Stimulated activated effector memory CD8-positive, alpha-beta T cell treated with anti-CD3 and anti-CD28 coated beads, Interleukin-12 subunit alpha, Interleukin-12 subunit beta, amount 100 ng/mL, for 72 hours (primary cell): ENCODE measurements around the gene NBPF3.

ENCODE experiments used
- ATAC-seq: fragments of 150-1000 bp; cut with Tn5 transposase; 2 replicates; pipeline ENCODE4 v1.10.0; 2021
- DNase-seq, 2 donors: peaks; one replicate each; pipeline ENCODE4 v3.0.0; 2021 to 2022; ENCODE audit warnings: low spot score in 2 of 2
- H3K27ac Mint-ChIP-seq: one replicate; pipeline ENCODE4 v1.8.0; 2022; ENCODE audit warnings: mild to moderate bottlenecking, mixed read lengths
- H3K36me3 Mint-ChIP-seq: one replicate; pipeline ENCODE4 v1.8.0; 2022; ENCODE audit warnings: mild to moderate bottlenecking, mixed read lengths
- H3K4me1 Mint-ChIP-seq: one replicate; pipeline ENCODE4 v1.8.0; 2022; ENCODE audit warnings: mixed read lengths
- H3K4me3 Mint-ChIP-seq: one replicate; pipeline ENCODE4 v1.8.0; 2022; ENCODE audit warnings: mild to moderate bottlenecking, mixed read lengths
- H3K9me3 Mint-ChIP-seq: one replicate; pipeline ENCODE4 v1.8.0; 2022; ENCODE audit warnings: mixed read lengths

NBPF3 gene

DNA sequence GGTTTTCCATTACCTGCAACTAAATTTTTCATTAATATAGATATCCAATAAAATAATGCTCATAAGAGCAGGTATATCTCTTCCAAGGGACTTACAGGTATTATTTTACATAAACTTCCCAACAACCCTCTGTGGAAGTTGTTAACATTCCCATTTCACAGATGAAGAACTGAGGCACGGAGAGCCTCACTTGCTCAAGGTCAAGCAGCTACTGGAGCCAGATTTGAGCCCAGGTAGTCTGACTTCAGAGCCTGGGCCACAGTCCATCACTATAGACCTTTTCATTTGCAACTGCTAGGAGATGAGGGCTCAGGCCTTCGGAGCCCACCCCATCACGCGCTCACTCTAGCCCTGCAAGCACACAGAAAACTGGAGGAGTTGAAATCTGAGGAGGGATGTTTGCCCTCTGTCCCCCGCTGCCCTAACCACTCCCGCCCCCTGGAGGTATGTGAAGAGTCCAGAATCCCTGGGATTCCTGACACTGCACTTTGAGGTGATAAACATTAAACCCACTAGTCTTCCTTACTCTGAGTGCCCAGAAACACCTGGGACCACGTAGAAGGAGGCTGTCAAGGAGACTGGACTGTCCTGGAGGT is 57.6 kb downstream of the NBPF3 start:
- Mint-ChIP-seq H3K4me1 (no peaks in the 10 kb centered on the region), H3K36me3 (no peaks in the 10 kb centered on the region), H3K4me3 (no peak overlapping the region), H3K9me3 (no peaks in the 10 kb centered on the region), H3K27ac (no peak overlapping the region)
- ATAC-seq (no peak), DNase-seq (no peak)

DNA sequence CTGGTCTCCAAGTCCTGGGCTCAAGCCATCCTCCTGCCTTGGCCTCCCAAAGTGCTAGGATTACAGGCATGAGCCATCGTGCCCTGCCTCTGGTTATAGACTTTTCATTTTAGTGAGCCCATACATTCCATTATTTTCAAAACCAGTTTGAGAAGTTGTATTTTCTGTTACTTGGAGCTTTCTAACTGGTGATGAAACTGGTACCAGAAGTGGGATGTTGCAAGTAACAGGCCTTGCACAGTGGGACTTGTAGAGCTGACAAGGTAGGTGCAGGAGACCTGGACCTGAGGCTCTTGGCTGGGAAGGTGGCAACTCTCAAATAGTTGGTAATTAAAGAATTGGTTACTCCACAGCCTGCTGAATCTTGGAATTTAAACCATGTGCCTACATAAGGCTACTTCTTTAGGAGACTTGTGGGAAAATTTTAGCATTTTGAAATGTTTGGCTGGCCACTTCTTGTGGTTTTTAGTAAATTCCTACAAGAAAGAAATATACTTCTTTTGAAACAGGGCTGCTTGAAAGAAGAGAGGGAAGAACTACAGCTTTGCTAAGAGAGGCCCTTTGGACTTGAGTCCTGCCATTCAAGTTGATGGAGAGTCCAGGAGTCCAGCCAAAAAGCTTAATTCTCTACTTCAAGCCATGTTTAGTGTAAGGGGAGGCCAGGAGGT is 59.5 kb downstream of the NBPF3 start:
- Mint-ChIP-seq H3K9me3 (no peaks in the 10 kb centered on the region), H3K36me3 (no peaks in the 10 kb centered on the region), H3K4me3 (no peak overlapping the region), H3K27ac (no peak overlapping the region), H3K4me1 (no peaks in the 10 kb centered on the region)
- ATAC-seq (no peak), DNase-seq (no peak)

DNA sequence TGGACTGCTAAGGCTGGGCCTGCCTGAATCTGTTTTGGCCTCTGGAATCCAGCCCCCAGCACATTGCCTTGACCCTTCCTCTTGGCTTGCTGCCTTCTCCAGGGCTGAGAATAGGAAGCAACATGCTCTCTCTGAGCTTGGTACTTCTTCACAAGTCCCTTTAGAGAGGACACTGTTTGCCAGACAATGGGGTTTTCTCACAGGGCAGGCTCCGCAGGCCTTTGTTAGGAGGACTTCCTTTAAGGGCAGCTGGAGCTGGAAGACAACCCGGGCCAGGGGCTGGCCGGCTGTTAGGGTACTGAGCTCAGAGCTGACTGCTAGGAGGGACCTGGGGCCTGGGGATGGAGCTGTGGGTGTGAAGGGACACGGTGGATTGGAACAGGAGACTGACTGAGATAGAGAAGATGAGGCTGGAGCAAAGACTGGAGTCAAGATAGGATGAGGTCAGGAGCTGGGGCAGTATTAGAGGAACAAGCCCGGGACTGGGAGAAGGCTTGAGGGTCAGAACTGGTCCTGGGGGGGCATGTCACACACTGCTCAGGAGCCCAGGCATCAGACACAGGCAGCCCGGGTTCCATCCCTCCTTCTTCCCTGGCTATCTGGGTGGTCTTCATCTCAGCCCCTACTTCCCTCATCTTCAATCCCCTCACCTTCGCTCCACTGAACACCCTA is 63.9 kb downstream of the NBPF3 start:
- Mint-ChIP-seq H3K9me3 (no peaks in the 10 kb centered on the region), H3K27ac (no peak overlapping the region), H3K4me1 (peaks cover 4% of the 10 kb centered on the region), H3K36me3 (no peaks in the 10 kb centered on the region), H3K4me3 (no peak overlapping the region)
- ATAC-seq = no peak
- no peak for DNase-seq

DNA sequence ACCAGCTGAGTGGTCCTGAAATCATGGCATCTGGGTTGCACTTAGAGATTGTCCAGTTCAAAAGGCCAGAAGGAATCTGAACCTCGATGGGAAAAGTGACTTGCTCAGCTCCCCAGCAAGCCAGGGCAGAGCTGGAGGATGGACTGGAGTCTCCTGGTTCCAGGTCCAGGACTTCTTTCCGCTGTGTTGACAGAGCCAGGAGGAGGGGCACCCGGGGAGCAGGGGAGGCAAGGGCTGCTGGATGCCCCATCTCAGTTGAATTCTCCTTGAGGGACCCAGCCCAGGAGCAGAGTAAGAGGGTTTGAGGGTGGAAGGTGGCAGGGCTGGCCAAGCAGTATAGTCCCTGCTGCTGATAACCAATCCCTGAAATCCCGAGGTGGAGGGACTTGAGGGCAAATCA is 66.9 kb downstream of the NBPF3 start:
- Mint-ChIP-seq H3K9me3 (no peaks in the 10 kb centered on the region), H3K4me3 (no peak overlapping the region), H3K27ac (no peak overlapping the region), H3K36me3 (no peaks in the 10 kb centered on the region), H3K4me1 (peaks cover 7% of the 10 kb centered on the region)
- no peak for DNase-seq
- ATAC-seq = no peak

DNA sequence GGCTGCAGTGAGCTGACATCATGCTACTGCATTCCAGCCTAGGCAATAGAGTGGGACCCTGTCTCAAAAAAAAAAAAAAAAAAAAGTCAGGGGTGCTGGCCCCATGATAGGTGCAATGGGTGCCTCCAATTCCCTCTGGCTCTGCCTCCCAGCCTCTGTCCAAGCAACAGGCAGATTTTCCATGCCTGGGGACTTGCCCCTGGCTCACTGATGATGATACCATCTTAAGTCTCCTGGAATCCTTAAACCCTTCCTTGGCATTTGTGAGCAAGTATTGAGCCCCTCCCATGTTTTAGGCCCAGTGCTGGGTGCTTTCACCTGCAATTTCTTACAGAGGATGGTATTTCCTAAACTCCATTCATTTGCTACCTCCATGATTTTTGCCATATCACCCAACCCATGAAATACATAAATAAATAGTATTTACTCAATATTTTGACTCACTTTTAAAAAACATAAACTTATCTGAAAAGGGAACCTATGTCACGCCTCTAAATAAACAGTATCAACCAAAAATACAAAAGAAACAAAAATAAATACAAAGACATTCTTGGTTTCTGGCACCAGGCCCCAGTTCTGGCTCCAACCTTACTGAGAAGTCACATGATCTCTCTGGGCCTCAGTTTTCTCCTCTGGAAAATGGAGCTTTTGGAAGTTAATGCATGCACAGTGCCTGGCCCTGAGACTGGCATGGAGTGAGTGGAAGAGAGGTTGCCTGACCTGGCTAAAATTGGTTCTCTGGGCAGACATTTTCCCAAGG is 67.8 kb downstream of the NBPF3 start:
- ATAC-seq = no peak
- Mint-ChIP-seq H3K4me1 (peaks cover 7% of the 10 kb centered on the region), H3K4me3 (no peak overlapping the region)

DNA sequence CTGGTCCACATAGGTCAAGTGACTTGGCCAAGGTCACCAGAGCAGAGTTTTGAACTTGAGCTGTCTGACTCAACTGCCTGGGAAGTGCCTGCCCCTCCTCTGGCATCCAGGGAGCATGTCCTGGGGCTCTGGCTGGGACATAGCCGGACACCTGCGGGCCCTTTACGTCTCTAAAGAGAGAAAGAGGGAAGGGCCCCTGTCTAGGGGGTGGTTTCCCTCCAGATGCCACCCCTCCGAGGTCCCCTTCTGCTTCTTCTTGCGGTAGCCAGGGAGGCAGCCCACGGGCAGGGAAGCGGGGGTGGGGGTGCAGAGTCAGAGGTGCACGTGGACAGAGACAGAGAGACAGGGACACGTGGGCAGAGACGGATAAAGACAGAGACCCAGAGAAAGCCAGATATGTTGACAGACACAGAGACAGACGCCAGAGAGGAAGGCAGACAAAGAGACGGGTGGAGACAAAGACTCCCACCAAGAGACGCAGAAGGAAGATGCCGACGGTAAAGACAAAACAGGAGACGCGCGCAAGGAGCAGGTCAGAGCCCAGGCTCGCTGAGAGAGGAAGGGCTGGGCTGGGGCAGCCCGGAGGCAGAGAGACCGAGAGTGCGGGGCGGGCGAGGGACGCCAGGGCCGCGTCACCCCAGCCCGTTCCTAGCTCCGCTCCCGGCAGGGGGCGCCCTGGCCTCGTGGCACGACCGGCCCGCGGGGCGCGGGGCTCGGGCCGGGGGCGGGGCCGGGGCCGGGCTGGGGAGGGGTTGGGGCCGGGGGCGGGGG is 68.8 kb downstream of the NBPF3 start:
- peak; percentile 92 for ATAC-seq
- peak; percentile 69 to 82 for DNase-seq
- no peaks in the 10 kb centered on the region for H3K36me3 Mint-ChIP-seq
- no peaks in the 10 kb centered on the region for H3K9me3 Mint-ChIP-seq
- H3K27ac Mint-ChIP-seq = no peak overlapping the region
- peaks cover 7% of the 10 kb centered on the region for H3K4me1 Mint-ChIP-seq
- H3K4me3 Mint-ChIP-seq = peak overlapping the region; percentile 60

More for the DNA sequence above, 67.8 kb downstream of the NBPF3 start:
- no peak for DNase-seq
- Mint-ChIP-seq H3K27ac (no peak overlapping the region), H3K36me3 (no peaks in the 10 kb centered on the region), H3K9me3 (no peaks in the 10 kb centered on the region)

DNA sequence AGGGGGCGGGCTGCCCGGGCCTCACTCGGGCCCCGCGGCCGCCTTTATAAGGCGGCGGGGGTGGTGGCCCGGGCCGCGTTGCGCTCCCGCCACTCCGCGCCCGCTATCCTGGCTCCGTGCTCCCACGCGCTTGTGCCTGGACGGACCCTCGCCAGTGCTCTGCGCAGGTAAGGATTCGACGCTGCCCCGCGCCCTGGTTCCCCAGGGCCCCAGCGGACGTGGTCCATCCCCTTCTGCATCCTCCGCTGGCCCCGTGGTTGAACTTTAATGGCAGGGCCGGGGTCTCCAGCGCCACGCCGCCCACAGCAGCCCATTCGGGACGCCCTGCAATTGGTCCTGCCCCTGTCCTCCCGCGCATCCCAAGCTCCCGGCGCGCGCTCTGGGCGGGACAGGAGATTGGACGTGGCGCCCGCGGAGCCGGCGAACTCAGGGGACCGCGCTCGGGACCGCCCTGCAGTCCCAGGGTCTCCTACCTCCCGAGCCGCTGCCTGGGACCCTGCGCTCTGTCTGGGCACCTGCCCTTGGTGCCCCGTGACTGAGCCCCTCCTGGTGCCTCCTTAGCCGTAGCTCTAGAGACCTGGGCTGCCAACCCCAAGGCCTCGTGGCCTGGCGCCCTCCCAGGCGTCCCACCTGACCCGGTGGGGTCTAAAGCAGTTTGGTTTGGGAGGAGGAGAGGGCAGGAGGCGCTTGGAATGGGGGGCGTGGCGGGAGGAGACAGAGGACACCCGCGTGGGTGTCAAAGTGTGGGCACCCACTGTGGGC is 69.6 kb downstream of the NBPF3 start, which contains the start of gene ALPL:
ALPL (plus strand) TSS at position 73 of the 762 bp plus-strand sequence. CDS start 44,659 bp downstream, outside the sequence.
- DNase-seq (no peak), ATAC-seq (peak; percentile 39)
- H3K4me1 Mint-ChIP-seq = peaks cover 14% of the 10 kb centered on the region
- H3K9me3 Mint-ChIP-seq = no peaks in the 10 kb centered on the region
- peak within 1 kb of the TSS; percentile 60 for H3K4me3 Mint-ChIP-seq
- no peaks in the 10 kb centered on the region for H3K36me3 Mint-ChIP-seq
- H3K27ac Mint-ChIP-seq = no peak within 1 kb of the TSS

DNA sequence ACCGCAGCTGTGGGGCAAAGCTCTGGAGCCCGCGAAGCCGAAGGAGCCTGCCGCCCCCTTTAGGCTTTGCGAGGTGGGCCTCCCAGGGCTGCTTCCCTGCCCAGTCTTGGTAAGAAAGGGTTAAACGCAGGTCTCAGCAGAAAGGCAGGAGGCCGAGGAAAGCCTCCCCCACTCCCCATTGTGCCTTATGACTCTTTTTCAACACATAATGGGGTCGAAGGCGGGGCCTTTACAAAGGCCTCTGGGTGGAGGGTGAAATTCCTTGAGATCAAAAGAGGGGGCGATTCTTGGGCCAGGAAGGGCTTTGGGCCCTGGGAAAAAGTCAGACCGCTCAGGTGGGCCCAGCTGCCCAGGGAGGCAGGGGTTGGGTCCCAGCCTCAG is 70.2 kb downstream of the NBPF3 start:
- Mint-ChIP-seq H3K4me1 (peaks cover 15% of the 10 kb centered on the region), H3K9me3 (no peaks in the 10 kb centered on the region), H3K4me3 (no peak overlapping the region), H3K36me3 (no peaks in the 10 kb centered on the region), H3K27ac (no peak overlapping the region)
- no peak for DNase-seq
- ATAC-seq = no peak

DNA sequence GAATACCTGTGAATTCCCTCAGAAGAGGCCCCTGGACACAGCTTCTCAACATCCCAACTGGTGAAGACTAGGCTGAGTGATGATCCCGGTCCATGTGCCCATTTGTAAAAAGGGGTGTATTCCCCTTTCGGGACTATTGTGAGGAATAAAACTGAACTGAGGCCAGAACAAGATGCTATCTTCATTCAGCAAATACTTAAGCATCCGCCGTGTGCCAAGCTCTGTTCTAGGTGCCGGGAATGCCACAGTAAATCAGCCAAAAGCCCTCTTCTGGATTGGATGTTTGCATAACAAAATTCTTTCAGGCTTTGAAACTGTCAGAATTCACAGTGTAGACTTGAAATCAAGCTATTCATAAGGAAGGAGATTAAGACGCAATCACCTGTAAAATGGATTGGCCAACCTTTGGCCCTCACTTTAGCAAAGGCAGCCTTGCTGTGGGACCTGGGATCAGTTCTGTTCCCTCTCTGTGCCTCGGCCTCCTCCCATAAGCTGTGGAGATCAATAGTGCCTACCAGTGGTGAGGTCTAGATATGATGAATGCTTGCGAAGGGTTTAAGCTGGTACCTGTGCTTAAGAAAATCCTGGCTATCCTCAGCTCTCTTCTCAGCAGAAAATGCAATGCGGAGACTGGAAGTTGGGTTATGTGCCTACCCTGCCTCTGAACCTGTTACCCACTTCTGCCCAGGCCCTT is 71.1 kb downstream of the NBPF3 start:
- no peak for ATAC-seq
- DNase-seq = no peak
- H3K4me3 Mint-ChIP-seq = no peak overlapping the region
- no peaks in the 10 kb centered on the region for H3K36me3 Mint-ChIP-seq
- no peaks in the 10 kb centered on the region for H3K9me3 Mint-ChIP-seq
- peak overlapping the region; percentile 45 for H3K27ac Mint-ChIP-seq
- H3K4me1 Mint-ChIP-seq = peaks cover 15% of the 10 kb centered on the region

DNA sequence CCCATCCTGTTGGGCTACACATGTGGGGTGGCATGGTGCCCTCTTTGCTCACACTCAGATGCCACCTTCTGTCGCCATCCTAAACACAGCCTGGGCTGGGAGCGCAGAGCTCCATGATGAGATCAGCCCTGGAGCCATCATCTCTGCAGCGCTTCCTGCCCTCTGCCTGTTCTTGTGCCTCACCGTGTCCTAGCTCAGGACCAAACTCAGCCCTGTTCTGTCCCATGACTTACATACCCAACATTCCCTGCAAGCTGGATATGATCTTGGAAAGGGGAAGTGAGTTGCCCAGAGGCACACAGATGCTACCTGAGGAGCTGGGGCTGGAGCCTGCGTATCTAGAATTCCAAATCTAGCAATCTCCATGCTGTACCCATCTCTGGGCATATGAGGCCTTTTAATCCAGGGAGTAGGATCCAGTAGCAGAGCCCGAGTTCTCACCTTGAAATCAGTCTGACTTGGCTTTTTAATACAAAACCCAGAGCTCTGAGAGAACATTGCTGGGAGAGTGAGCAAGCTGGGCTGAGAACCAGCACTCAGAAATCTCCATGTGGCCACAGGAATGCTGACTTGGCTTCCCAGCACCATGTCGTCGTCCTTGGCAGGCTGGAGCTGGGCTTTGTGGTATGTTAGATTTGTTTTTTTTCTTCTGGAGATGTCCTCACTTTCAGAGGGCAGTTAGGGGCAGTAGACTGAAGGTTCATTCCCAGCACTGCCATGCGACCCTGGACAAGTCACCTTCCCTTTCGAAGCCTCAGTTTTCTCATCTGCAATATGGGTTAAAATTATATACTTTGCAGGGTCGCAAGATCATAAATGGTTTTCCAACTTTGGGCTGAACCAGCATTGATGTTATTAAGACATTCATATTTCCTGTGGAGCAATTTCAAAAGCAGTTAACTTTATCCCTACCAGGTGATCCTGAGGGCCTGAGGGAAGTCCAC is 71.9 kb downstream of the NBPF3 start:
- no peak for ATAC-seq
- DNase-seq = no peak
- no peak overlapping the region for H3K27ac Mint-ChIP-seq
- no peaks in the 10 kb centered on the region for H3K9me3 Mint-ChIP-seq
- peaks cover 15% of the 10 kb centered on the region for H3K4me1 Mint-ChIP-seq
- H3K36me3 Mint-ChIP-seq = no peaks in the 10 kb centered on the region
- no peak overlapping the region for H3K4me3 Mint-ChIP-seq

DNA sequence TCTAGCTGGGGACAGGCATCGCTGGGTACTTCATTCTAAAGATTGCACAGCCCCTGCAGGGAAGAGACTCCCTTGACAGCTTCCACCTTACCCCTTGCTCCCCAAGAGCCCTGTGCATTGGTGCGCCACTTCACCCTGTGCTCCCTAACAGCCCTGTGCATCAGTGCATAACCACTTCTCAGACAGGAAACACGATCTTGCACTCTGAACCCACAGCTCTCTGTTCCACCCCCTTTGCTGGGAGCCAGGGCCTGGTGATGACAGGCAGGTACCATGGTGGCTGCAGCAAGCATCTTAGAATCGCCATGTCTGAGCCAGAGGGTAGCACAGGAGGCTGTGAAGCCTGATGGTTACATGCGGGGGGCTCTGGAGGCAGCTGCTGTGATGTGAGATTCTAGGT is 74.3 kb downstream of the NBPF3 start:
- Mint-ChIP-seq H3K9me3 (no peaks in the 10 kb centered on the region), H3K4me3 (no peak overlapping the region), H3K4me1 (peaks cover 7% of the 10 kb centered on the region), H3K27ac (no peak overlapping the region), H3K36me3 (no peaks in the 10 kb centered on the region)
- no peak for DNase-seq
- peak; percentile 66 for ATAC-seq

DNA sequence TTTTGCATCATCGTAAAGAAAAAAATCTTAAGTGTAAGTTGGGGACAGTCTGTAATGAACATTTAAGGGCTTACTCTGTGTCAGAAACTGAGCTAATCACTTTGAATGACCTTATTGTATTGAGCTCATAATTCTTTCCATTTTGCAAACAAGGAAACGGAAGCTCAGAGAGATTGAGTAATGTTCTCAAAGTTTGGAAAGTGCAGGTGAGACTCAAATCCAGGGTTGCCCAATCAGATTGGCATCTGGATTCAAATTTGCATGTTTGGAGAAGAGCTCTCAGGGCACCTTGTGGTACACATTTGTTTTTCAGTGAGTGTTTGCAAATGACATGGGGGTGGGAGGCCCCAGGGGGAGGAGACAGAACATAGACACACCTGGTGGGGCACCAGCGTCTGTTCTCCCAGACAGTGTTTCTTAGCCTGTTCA is 77.2 kb downstream of the NBPF3 start:
- Mint-ChIP-seq H3K9me3 (no peaks in the 10 kb centered on the region), H3K4me3 (no peak overlapping the region), H3K27ac (no peak overlapping the region), H3K4me1 (peaks cover 7% of the 10 kb centered on the region), H3K36me3 (no peaks in the 10 kb centered on the region)
- ATAC-seq (no peak), DNase-seq (no peak)
